Astrocyte (in vitro differentiated cells and primary cell): Measurements from ENCODE around the gene CDH22. TPM values are rescaled to one million over a fixed set of nuclear protein-coding genes. Genes with fewer than 3 reads are reported as not detected.

Source experiments
- DNase-seq: peaks from one replicate; pipeline ENCODE4 v3.0.0-alpha.2; 2010; ENCODE audit warnings: low read depth
- FAIRE-seq: peaks from 2 replicates; lab custom pipeline; 2011; peaks lifted over from hg19 to GRCh38; lab: Jason Lieb, UNC
- H2AFZ ChIP-seq: 2 replicates; pipeline ENCODE4 v1.6.0; 2012; ENCODE audit warnings: low read depth, low read length, inconsistent platforms
- H3K27ac ChIP-seq: 2 replicates; pipeline ENCODE4 v1.5.1; 2011; ENCODE audit warnings: low read depth, low read length, inconsistent platforms
- H3K27me3 ChIP-seq: 2 replicates; pipeline ENCODE4 v1.6.0; 2011; ENCODE audit warnings: low read length, inconsistent platforms; ENCODE audit not compliant: insufficient read depth
- H3K36me3 ChIP-seq: 2 replicates; pipeline ENCODE4 v1.5.1; 2011; ENCODE audit warnings: low read length, inconsistent platforms; ENCODE audit not compliant: insufficient read depth
- H3K4me1 ChIP-seq: 2 replicates; pipeline ENCODE4 v1.5.1; 2011; ENCODE audit warnings: low read length, inconsistent platforms; ENCODE audit not compliant: insufficient read depth
- H3K4me2 ChIP-seq: 2 replicates; pipeline ENCODE4 v1.6.0; 2012; ENCODE audit warnings: low read length, inconsistent platforms
- H3K4me3 ChIP-seq: 2 replicates; pipeline ENCODE4 v1.5.1; 2011; ENCODE audit warnings: low read depth, mild to moderate bottlenecking, low read length, inconsistent platforms; ENCODE audit not compliant: insufficient read depth
- H3K79me2 ChIP-seq: 2 replicates; pipeline ENCODE4 v1.6.0; 2012; ENCODE audit warnings: mild to moderate bottlenecking, low read length, inconsistent platforms; ENCODE audit not compliant: insufficient read depth
- H3K9ac ChIP-seq: 2 replicates; pipeline ENCODE4 v1.6.0; 2012; ENCODE audit warnings: mild to moderate bottlenecking, low read length, inconsistent platforms
- H3K9me3 ChIP-seq: 2 replicates; pipeline ENCODE4 v1.5.1; 2012; ENCODE audit warnings: low read depth, mild to moderate bottlenecking, low read length, inconsistent platforms; ENCODE audit not compliant: insufficient read depth
- H4K20me1 ChIP-seq: 2 replicates; pipeline ENCODE4 v1.6.0; 2012; ENCODE audit warnings: low read length, inconsistent platforms; ENCODE audit not compliant: insufficient read depth
- H3K27ac Mint-ChIP-seq: one replicate; pipeline ENCODE4 v1.8.0; 2021; ENCODE audit warnings: mild to moderate bottlenecking, mixed read lengths; ENCODE audit not compliant: unreplicated experiment
- H3K27me3 Mint-ChIP-seq: one replicate; pipeline ENCODE4 v1.8.0; 2021; ENCODE audit warnings: low read depth, mixed read lengths; ENCODE audit not compliant: unreplicated experiment
- H3K36me3 Mint-ChIP-seq: one replicate; pipeline ENCODE4 v1.8.0; 2021; ENCODE audit warnings: low read depth, mixed read lengths; ENCODE audit not compliant: unreplicated experiment
- H3K4me1 Mint-ChIP-seq: one replicate; pipeline ENCODE4 v1.8.0; 2021; ENCODE audit warnings: low read depth, mixed read lengths; ENCODE audit not compliant: unreplicated experiment
- H3K4me3 Mint-ChIP-seq: one replicate; pipeline ENCODE4 v1.8.0; 2021; ENCODE audit warnings: mild to moderate bottlenecking, moderate library complexity, mixed read lengths; ENCODE audit not compliant: unreplicated experiment
- H3K9me3 Mint-ChIP-seq: one replicate; pipeline ENCODE4 v1.8.0; 2021; ENCODE audit warnings: mild to moderate bottlenecking, mixed read lengths; ENCODE audit not compliant: unreplicated experiment
- EZH2 ChIP-seq: IDR thresholded peaks from 2 replicates; pipeline ENCODE4 v1.6.1; 2012; ENCODE audit warnings: mild to moderate bottlenecking, low read length, inconsistent platforms; ENCODE audit not compliant: insufficient read depth
- total RNA-seq: library from RNA; stranded (reverse); gene quantifications from 2 replicates; pipeline ENCODE4 v1.2.1, GENCODE V29; 2021
- TF ChIP-seq, protein P1 (sequence below): IDR thresholded peaks from 2 replicates; pipeline ENCODE4 v1.5.1; 2011; ENCODE audit warnings: low read depth, mild to moderate bottlenecking, inconsistent platforms, low read length, moderate library complexity; ENCODE audit not compliant: insufficient read depth

The CDH22 gene
- total RNA-seq, 1 donor from 2014 or later: not detected

DNA sequence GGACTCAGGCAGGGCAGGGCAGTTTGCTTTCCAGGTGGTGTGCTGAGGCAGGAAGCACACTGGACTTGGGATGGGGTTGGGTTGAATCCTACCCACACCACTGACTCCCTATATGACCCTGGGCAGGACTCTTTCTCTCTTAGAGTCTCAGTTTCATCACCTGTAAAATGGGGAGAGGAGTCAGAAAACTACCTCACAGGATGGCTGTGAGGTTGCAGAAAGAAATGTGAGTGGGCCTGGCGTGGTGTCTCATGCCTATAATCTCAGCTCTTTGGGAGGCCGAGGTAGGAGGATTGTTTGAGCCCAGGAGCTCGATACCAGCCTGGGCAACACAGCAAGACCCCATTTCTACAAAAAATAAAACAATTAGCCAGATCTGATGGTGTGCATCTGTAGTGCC, 122.9 kb downstream of the CDH22 start:
- Histone ChIP-seq H2AFZ (no peak overlapping the region), H3K9ac (no peak overlapping the region), H3K79me2 (no peaks in the 10 kb centered on the region), H3K27ac (no peak overlapping the region), H3K4me3 (no peak overlapping the region), H3K27me3 (peaks cover 12% of the 10 kb centered on the region), H3K4me1 (no peaks in the 10 kb centered on the region), H3K4me2 (no peak overlapping the region), H4K20me1 (no peaks in the 10 kb centered on the region), H3K36me3 (no peaks in the 10 kb centered on the region), H3K9me3 (no peaks in the 10 kb centered on the region)
- Mint-ChIP-seq H3K27me3 (peaks cover 60% of the 10 kb centered on the region), H3K27ac (no peak overlapping the region), H3K9me3 (peaks cover 5% of the 10 kb centered on the region), H3K4me3 (no peak overlapping the region), H3K4me1 (no peaks in the 10 kb centered on the region), H3K36me3 (no peaks in the 10 kb centered on the region)
- DNase-seq: no peak
- FAIRE-seq: no peak
- no peak for TF ChIP-seq EZH2
- TF ChIP-seq, protein P1, sequence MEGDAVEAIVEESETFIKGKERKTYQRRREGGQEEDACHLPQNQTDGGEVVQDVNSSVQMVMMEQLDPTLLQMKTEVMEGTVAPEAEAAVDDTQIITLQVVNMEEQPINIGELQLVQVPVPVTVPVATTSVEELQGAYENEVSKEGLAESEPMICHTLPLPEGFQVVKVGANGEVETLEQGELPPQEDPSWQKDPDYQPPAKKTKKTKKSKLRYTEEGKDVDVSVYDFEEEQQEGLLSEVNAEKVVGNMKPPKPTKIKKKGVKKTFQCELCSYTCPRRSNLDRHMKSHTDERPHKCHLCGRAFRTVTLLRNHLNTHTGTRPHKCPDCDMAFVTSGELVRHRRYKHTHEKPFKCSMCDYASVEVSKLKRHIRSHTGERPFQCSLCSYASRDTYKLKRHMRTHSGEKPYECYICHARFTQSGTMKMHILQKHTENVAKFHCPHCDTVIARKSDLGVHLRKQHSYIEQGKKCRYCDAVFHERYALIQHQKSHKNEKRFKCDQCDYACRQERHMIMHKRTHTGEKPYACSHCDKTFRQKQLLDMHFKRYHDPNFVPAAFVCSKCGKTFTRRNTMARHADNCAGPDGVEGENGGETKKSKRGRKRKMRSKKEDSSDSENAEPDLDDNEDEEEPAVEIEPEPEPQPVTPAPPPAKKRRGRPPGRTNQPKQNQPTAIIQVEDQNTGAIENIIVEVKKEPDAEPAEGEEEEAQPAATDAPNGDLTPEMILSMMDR: no peak

DNA sequence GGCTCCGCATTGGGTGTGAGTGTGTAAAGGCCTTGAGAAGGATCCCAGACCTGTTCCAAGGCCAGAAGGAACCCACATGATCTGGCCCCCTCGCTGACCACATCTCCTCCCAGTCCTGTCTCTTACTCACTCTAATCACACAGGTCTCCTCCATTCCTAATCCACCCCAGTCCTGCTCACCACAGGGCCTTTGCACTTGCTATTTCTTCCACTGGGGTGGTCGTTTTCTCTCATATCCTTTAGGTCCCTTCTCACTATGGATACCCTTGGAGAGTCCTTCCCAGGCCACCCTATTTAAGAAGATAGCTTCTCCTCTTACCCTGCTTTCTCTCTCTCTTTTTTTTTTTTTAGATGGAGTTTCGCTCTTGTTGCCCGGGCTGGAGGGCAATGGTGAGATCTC, 124.5 kb downstream of the CDH22 start:
- Histone ChIP-seq H4K20me1 (no peaks in the 10 kb centered on the region), H3K4me3 (no peak overlapping the region), H3K9ac (no peak overlapping the region), H3K79me2 (no peaks in the 10 kb centered on the region), H3K27ac (no peak overlapping the region), H2AFZ (no peak overlapping the region), H3K36me3 (no peaks in the 10 kb centered on the region), H3K4me1 (no peaks in the 10 kb centered on the region), H3K27me3 (peaks cover 15% of the 10 kb centered on the region), H3K9me3 (no peaks in the 10 kb centered on the region), H3K4me2 (no peak overlapping the region)
- Mint-ChIP-seq H3K9me3 (peaks cover 5% of the 10 kb centered on the region), H3K27ac (no peak overlapping the region), H3K27me3 (peaks cover 63% of the 10 kb centered on the region), H3K36me3 (no peaks in the 10 kb centered on the region), H3K4me3 (no peak overlapping the region), H3K4me1 (no peaks in the 10 kb centered on the region)
- FAIRE-seq (no peak), DNase-seq (no peak)
- no peak for TF ChIP-seq EZH2
- TF ChIP-seq, protein P1: no peak

DNA sequence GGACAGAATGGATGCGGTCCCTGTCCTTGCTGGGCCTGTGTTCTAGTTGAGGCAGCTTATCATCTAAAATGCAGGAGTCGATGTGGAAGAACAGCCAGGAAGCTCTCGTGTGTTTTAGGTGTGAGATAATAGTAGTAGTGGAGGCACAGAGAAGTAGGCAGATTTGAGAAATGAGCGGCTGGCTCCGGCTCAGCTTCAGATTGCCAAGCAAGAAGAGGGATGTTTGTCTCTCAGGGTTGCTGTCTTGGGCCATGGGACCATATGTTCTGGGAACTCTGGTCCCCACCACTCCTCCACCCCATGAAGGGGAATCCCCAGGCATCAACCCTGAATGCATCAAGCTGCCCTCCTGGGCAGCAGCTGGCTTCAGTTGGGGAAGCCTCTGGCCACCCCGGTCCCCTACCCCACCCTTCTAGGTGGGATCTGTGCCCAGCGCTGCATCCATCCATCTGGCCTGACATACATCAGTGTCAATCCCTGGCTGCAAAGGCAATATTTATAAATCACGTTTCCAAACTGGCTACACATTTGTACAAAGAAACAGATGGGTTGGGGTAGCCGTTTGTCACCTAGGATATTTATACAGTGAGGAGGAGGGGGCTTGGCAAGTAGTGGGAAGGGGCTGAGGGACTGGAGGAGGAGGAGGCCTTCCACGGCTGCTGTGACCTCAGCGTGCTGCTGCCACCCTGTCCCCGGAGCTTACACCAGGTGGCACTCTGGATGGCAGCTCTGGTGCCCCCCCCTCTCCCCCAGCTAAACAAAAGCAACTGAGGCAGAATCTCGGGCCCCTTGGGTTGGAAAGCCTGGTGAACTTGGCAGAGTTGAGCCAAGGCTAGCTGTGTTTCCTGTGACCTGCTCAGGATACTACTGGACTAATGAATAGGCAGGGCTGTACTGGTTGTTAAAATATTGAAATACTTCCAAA, 125.8 kb downstream of the CDH22 start:
- no peak overlapping the region for H3K4me2 ChIP-seq
- Mint-ChIP-seq H3K4me1 (no peaks in the 10 kb centered on the region), H3K27me3 (peaks cover 63% of the 10 kb centered on the region), H3K27ac (no peak overlapping the region), H3K36me3 (no peaks in the 10 kb centered on the region), H3K9me3 (peaks cover 5% of the 10 kb centered on the region), H3K4me3 (no peak overlapping the region)
- no peaks in the 10 kb centered on the region for H4K20me1 ChIP-seq
- DNase-seq (no peak), FAIRE-seq (no peak)
- no peaks in the 10 kb centered on the region for H3K36me3 ChIP-seq
- no peak overlapping the region for H3K9ac ChIP-seq
- peaks cover 12% of the 10 kb centered on the region for H3K27me3 ChIP-seq
- H3K79me2 ChIP-seq: no peaks in the 10 kb centered on the region
- TF ChIP-seq, protein P1: no peak
- TF ChIP-seq EZH2: no peak
- no peaks in the 10 kb centered on the region for H3K4me1 ChIP-seq
- no peak overlapping the region for H3K27ac ChIP-seq
- no peak overlapping the region for H2AFZ ChIP-seq
- no peak overlapping the region for H3K4me3 ChIP-seq
- H3K9me3 ChIP-seq: no peaks in the 10 kb centered on the region
